Peyer's patch (tissue), 4 donors: ENCODE measurements around the gene KCTD19. TPM values are rescaled to one million over a fixed set of nuclear protein-coding genes. Genes with fewer than 3 reads are reported as not detected.

Experiments used
- DNase-seq, 3 donors: peaks; one replicate each; pipeline ENCODE4 v3.0.0-alpha.2; 2017 to 2019
- H3K27ac ChIP-seq, 4 donors: fragments of 200-600 bp; sonication (generic); one replicate each; pipeline ENCODE4 v1.5.1; 2016 to 2019
- H3K27me3 ChIP-seq, 2 donors: fragments of 200-600 bp; sonication (generic); one replicate each; pipeline ENCODE4 v1.5.1; 2019
- H3K36me3 ChIP-seq, 3 donors: fragments of 200-600 bp; sonication (generic); one replicate each; pipeline ENCODE4 v1.5.1; 2016 to 2019
- H3K4me1 ChIP-seq, 4 donors: fragments of 200-600 bp; sonication (generic); one replicate each; pipeline ENCODE4 v1.5.1; 2016 to 2019
- H3K4me3 ChIP-seq, 4 donors: fragments of 200-600 bp; sonication (generic); 1 replicate in 3 of 4; 2 replicates in 1 of 4; pipeline ENCODE4 v1.5.1; 2016 to 2019; ENCODE audit warnings: mild to moderate bottlenecking in 1 of 4
- H3K9me3 ChIP-seq, 4 donors: fragments of 200-600 bp; sonication (generic); one replicate each; pipeline ENCODE4 v1.5.1; 2016 to 2019; ENCODE audit warnings: mild to moderate bottlenecking in 1 of 4
- CTCF ChIP-seq, 6 experiments: fragments of 450-650 bp in 4 of 6; fragments of 200-600 bp in 2 of 6; sonication (generic) in 1 of 6; IDR thresholded peaks; one replicate each; pipeline ENCODE4 v1.5.1; 2017 to 2019; ENCODE audit warnings: antibody characterized with exemption in 6 of 6, mild to moderate bottlenecking in 3 of 6, moderate library complexity in 1 of 6
- POLR2A ChIP-seq, 2 donors: fragments of 450-650 bp; IDR thresholded peaks; one replicate each; pipeline ENCODE4 v1.5.1; 2017; ENCODE audit warnings: antibody characterized with exemption in 2 of 2, mild to moderate bottlenecking in 2 of 2, moderate library complexity in 2 of 2
- total RNA-seq, 4 donors: library from RNA; depleted of rRNA; stranded (reverse); fragments of >200 nt; gene quantifications; one replicate each; pipeline ENCODE4 v1.1.0, GENCODE V29; 2016

The KCTD19 gene
- total RNA-seq, 4 donors from 2014 or later = not detected

GRCh38 chr16:67277999-67278772 is 48.4 kb downstream of the KCTD19 start:
- peak overlapping the region; percentile 65 to 95 (median 85) for H3K4me3 ChIP-seq
- H3K27ac ChIP-seq = peak overlapping the region; percentile 33 to 75 (median 61)
- H3K9me3 ChIP-seq = no peaks in the 10 kb centered on the region
- H3K36me3 ChIP-seq = no peaks in the 10 kb centered on the region
- DNase-seq = no peak
- TF ChIP-seq POLR2A (IDR thresholded peaks at IDR 0.05) (no peak), CTCF (IDR thresholded peaks at IDR 0.05) (no peak)
- H3K4me1 ChIP-seq = peaks cover 0 to 27% (median 7%) of the 10 kb centered on the region in 4 donors
- no peaks in the 10 kb centered on the region for H3K27me3 ChIP-seq

- no peaks in the 10 kb centered on the region for H3K9me3 ChIP-seq
- H3K4me3 ChIP-seq = no peak overlapping the region
- peak overlapping the region in 2 of 4 donors; percentile 52 to 70 for H3K27ac ChIP-seq
- DNase-seq = no peak
- no peaks in the 10 kb centered on the region for H3K27me3 ChIP-seq
- TF ChIP-seq POLR2A (IDR thresholded peaks at IDR 0.05) (no peak), CTCF (IDR thresholded peaks at IDR 0.05) (no peak)
- no peaks in the 10 kb centered on the region for H3K36me3 ChIP-seq
- peaks cover 0 to 27% (median 7%) of the 10 kb centered on the region in 4 donors for H3K4me1 ChIP-seq
Observed at GRCh38 chr16:67277294-67277998, 49.1 kb downstream of the KCTD19 start.

- H3K9me3 ChIP-seq = no peaks in the 10 kb centered on the region
- TF ChIP-seq CTCF (IDR thresholded peaks at IDR 0.05) (no peak), POLR2A (IDR thresholded peaks at IDR 0.05) (no peak)
- no peak for DNase-seq
- no peak overlapping the region for H3K4me3 ChIP-seq
- no peaks in the 10 kb centered on the region for H3K27me3 ChIP-seq
- no peaks in the 10 kb centered on the region for H3K36me3 ChIP-seq
- no peak overlapping the region for H3K27ac ChIP-seq
- H3K4me1 ChIP-seq = peaks cover 0 to 27% (median 7%) of the 10 kb centered on the region in 4 donors
Observed at GRCh38 chr16:67275321-67275720, 51.2 kb downstream of the KCTD19 start.

GRCh38 chr16:67271446-67271845 is 55.1 kb downstream of the KCTD19 start:
- no peak for DNase-seq
- H3K4me3 ChIP-seq = no peak overlapping the region
- no peaks in the 10 kb centered on the region for H3K9me3 ChIP-seq
- H3K4me1 ChIP-seq = no peaks in the 10 kb centered on the region
- H3K36me3 ChIP-seq = no peaks in the 10 kb centered on the region
- TF ChIP-seq CTCF (IDR thresholded peaks at IDR 0.05) = no peak
- TF ChIP-seq POLR2A (IDR thresholded peaks at IDR 0.05) = no peak
- H3K27me3 ChIP-seq = no peaks in the 10 kb centered on the region
- H3K27ac ChIP-seq = no peak overlapping the region

GRCh38 chr16:67270931-67271338 is 55.6 kb downstream of the KCTD19 start:
- H3K36me3 ChIP-seq = no peaks in the 10 kb centered on the region

More at GRCh38 chr16:67270931-67271338, 55.6 kb downstream of the KCTD19 start:
- Histone ChIP-seq H3K9me3 (no peaks in the 10 kb centered on the region), H3K4me3 (no peak overlapping the region), H3K4me1 (no peaks in the 10 kb centered on the region), H3K27ac (no peak overlapping the region), H3K27me3 (no peaks in the 10 kb centered on the region)
- DNase-seq = peak in 1 of 3 donors; percentile 41
- no peak for TF ChIP-seq POLR2A (IDR thresholded peaks at IDR 0.05)
- TF ChIP-seq CTCF (IDR thresholded peaks at IDR 0.05) = no peak
